Stimulated activated CD8-positive, alpha-beta memory T cell treated with anti-CD3 and anti-CD28 coated beads, Interleukin-2, amount 100 ng/mL, for 1 hour (primary cell): ENCODE results near the gene MLANA.

ENCODE experiments used
- DNase-seq, 2 donors: peaks; one replicate each; pipeline ENCODE4 v3.0.0-alpha.2; 2020; ENCODE audit warnings: low read depth in 2 of 2

Gene MLANA, protein sequence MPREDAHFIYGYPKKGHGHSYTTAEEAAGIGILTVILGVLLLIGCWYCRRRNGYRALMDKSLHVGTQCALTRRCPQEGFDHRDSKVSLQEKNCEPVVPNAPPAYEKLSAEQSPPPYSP

DNA sequence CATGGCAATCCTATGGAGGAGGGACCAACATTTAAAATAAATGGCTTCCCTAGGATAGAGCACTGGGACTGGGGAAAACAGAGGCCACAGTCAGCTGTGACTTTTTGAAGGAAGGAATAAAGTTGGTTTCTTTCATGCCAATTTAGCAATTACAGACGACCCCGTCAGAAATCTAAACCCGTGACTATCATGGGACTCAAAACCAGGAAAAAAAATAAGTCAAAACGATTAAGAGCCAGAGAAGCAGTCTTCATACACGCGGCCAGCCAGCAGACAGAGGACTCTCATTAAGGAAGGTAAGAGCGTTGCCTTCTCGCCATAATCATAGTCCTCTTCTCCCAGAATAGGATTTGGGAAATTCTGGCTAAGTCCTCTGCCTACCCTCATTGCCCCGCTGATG lies at the start of gene MLANA:
MLANA (plus strand) TSS at position 249 of the 400 bp plus-strand sequence. CDS start 1,586 bp downstream, outside the sequence.
- no peak for DNase-seq

DNA sequence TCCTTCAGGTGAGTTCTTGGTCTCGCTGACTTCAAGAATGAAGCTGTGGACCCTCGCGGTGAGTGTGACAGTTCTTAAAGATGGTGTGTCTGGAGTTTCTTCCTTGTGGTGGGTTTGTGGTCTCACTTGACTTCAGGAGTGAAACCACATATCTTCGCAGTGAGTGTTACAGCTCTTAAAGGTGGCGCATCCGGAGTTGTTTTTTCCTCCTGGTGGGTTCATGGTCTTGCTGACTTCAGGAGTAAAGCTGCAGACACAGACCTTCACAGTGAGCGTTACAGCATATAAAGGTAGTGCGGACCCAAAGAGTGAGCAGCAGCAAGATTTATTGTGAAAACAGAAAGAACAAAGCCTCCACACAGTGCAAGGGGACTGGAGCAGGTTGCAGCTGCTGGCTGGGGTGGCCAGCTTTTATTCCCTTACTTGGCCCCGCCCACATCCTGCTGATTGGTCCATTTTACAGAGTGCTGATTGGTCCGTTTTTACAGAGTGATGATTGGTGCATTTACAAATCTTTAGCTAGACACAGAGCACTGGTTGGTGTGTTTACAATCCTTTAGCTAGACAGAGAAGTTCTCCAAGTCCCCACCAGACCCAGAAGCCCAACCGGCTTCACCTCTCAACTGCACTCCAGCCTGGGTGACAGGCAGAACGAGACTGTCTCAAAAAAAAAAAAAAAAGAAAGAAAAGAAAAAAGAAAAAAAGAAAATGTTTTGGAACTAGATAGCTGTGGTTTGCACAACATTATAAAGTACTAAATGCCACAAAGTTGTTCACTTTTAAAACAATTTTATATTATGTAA lies 48.7 kb upstream of the MLANA start:
- peak; percentile 21 to 31 for DNase-seq

DNA sequence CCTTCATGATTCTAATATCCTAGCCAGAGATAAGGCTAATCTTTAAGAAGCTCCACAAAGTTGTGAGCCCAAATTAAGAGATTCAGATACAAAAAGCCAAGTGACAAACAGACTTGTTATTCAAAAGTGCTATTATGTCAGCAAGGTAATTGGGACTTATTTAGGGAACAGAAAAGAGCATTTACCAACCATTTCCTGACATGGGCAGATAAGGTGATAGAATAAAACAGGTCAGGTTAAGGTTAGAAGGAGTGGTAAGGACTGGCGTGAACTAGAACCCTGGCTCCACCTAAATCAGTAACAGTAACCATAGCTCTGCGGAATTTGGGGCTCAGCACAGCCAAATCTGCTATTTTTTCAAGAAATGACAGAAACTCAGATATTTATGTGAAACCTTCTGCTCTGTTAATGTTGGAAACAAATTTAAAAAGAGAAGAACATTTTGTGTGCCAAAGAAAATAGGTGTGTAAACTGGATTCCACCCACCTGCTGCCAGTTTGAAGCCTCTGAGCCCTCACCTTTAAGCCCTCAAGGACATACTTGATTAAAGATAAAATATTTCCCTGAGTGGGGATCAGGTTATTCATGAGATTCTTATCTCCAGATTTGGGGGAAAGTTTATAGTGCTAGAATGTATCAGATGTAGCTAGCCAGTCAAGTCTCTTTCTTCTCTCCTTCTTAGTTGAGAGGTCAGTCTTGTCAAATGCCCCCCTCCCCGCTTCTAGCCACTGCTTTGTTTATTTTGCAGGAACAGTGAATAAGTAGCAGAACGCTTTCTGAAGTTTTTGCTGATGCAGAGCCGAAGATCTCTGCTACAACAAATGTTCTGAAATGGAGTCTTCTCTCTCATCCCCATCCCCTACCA lies 47.5 kb upstream of the MLANA start:
- DNase-seq, result no peak

DNA sequence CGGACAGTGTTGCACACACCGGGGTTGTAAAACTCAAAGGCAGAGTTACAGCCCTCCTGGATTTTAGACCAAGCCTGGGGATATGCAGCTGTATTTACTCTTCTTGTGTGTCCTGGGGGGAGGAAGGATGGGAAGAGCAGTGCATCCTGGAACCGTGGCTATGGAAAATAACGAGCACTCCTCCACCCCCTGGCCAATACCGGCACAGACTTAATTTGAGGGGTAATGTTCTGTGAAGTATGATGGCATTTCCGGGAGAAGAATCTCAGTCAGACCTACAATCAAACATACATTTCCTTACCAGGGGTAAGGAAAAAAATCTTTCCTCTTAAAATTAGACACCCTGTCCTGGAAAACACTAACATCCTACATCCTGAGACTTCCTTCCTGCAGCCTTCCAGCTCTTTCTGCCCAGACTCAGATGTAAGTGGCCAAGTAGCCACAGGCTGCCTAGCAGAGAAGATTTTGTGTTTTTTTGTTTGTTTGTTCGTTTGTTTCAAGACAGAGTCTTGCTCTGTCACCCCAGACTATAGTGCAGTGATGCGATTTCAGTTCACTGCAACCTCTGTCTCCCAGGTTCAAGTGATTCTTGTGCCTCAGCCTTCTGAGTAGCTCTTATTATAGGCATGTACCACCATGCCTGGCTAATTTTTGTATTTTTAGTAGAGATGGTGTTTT lies 46.8 kb upstream of the MLANA start:
- no peak for DNase-seq

DNA sequence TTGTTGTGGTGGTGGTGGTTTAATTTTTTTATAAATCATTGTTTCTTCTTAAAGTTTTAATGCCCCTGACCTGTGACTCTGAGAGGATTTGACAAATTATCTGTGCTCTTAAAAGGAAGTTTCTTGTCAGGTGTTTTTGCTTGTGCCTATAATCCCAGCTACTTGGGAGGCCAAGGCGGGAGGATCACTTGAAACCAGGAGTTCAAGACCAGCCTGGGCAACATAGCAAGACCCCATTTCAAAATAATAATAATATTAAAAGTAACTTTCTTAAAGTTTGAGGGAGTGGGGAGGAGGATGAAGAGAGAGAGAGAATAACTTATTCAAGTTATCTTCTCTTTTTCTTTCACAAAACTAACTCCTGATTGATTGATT lies 45.5 kb upstream of the MLANA start:
- no peak for DNase-seq

DNA sequence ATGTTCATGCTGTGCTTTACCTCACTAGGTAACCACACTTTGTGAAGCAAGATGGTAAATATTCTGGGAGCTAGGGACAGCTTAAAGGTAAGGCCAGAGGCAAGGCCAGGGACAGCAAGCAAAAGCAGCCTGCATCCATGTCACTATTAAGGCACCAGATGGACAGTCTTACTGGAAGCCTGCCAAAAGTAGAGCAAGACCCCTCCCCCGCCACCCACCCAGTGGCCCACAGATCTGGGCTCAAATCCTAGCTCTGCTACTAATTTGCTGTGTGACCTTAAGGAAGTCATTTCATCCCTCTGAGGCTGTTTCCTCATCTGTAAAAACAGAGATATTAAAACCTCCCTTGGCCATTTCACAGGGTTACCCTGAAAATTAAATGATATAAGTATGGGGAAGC lies 44.6 kb upstream of the MLANA start:
- no peak for DNase-seq

DNA sequence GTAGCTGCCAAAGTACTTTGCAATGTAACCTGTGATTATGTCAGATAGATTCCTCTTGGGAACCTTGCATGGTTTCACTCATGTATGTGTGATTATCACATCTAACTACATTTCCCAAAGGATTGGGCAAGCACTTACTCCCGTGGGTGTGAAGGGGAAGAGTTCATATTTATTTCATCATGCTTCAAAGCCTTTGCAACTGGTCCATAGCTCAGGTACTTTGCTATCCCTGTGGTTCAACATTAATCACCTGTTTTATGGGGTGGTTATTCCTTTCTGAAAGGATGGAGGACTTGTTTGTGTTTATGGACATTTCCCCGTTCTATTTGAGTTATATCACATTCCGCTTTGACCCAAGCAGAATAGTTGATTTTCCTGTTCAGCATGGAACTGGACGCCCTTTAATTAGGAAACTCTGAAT lies 44.2 kb upstream of the MLANA start:
- no peak for DNase-seq

DNA sequence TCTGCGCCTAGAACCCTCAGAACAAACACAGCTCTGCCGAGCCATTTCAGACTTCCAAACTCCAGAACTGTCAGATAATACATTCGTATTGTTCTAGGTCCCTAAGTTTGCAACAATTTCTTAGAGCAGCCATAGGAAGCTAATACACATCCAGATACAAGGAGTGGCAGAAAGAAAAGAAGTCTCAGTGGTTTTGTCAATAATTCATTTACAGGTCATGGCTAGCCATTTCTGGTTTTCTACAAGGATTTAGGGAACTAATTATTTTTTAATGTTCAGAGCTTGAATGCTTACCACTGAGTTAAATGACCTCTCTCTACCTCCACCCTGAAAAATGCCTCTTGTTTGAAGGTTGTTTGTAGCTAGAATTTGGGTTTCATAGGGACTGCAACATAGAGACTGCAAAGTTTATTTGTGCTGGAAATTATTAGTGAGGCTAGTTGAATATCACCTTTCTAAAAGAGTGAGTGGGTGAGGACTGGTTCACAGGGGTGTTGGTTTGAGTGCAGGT lies 42.3 kb upstream of the MLANA start:
- no peak for DNase-seq

DNA sequence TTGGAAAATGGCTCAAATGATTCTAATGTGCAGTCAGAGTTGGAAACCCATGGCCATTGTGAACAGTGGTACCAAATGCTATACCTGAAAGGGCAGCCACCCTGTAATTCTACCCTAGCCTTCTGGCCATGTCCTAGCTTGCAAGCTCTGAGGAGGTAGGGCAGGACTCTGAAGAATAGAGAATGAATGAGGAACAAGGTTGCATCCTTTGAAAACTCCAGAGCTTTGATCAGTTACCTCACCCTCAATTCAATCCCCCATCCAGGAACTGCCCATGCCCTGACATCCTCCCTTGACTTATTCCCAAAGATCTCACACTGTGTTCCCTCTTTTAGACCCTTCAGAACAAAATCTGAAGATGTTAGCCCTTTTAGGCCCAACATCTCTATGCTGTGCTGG lies 40.0 kb upstream of the MLANA start:
- no peak for DNase-seq

DNA sequence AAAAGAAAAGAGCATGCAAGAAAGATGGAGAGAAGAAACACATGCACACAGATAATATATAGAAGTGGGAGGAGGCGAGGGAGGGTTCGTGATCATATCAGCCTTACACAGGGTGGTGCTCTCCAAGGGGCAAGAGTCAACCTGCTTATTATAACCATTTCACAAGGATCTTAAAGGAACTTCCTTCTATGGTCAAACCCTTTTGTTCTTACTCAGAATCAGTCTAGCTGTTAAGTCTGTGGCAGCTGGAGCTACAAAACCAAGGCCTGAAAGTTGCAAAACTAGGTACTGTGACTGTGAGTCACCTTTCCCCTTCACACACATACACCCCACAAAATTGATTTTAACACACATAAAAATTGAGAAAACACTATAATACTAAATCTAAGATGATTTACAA lies 39.2 kb upstream of the MLANA start:
- DNase-seq, result no peak

DNA sequence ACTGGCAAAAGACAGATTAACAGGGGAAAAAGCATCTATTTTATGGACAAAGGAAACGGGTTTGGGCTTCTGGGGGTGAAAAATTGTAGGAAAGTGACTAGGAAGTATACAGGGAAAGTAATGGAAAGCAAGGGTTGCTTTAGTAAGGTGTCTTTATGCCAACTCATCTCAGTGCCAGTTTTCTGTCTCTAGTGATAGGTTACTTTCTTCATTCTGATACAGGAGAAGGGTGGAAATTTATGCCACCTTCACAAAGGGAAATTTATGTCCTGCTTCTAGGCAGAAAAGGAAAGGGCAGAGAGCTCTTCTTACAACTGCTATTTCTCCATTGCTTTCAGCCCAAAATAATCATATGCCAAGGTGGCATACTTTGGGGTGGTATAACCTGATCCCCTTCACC lies 37.7 kb upstream of the MLANA start:
- DNase-seq, result no peak

DNA sequence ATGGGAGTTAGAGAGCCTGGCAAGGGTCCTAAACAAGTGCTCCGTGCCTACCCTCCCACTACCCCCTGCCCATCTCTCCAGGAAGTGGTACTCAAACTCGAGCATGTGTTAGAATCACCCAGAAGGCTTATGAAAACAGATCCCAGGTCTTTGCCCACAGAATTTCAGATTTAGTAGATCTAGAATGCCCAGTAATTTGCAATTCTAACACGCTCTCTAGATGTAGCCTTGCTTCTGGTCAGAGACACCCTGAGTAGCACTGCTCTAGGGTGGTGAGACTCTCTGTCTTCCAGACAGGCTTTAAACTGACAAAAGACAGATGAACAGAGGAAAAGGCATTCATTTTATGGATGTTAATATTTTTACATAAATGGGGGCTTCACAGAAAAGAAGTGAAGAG lies 37.1 kb upstream of the MLANA start:
- no peak for DNase-seq

DNA sequence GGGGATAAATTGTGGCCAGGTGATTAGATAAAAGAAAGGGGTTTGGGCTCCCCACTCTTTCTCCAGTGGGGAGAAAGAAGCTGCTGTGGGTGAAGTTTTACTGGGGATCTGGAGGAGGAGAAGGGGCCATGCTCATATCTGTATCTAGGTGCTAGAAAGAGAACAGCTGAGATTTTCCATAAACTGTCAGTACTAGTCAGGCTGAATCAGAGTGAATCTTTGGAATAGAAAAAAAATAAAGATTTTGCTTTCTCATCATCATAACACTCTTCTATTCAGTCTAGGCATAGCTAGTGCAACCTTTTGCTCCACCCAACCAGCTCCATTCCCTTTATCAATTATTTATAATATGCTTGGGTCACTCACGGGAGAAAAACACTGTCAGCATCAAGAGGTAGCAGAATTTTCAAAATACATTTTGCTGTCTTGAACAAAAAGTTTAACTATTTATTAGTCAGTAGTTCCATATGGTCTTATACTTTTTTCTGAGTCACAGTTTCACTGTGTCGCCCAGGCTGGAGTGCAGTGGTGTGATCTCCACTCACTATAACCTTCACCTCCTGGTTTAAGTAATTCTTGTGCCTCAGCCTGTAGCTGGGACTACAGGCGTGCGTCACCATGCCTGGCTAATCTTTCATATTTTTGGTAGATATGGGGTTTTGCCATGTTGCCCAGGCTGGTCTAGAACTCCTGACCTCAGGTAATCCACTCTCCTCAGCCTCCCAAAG lies 36.5 kb upstream of the MLANA start:
- DNase-seq, result no peak

DNA sequence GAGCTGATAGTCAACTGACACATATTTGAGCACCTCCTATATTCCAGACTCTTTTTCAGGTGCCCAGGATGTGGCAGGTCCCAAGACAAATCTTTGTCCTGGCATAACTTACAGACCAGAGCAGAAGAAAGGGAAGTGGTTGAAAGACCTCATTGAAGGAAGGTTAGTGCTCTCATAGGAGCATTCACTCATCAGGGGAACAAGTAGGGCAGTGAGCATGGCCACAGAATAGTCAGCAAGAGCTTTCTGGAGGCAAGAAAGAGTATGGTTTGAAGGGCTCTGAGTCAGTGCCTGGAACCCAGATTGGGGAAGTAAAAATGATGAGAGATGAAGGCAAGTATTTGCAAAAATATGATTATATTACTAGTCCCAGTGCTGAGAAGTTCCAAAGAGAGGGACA lies 32.8 kb upstream of the MLANA start:
- DNase-seq, result no peak

DNA sequence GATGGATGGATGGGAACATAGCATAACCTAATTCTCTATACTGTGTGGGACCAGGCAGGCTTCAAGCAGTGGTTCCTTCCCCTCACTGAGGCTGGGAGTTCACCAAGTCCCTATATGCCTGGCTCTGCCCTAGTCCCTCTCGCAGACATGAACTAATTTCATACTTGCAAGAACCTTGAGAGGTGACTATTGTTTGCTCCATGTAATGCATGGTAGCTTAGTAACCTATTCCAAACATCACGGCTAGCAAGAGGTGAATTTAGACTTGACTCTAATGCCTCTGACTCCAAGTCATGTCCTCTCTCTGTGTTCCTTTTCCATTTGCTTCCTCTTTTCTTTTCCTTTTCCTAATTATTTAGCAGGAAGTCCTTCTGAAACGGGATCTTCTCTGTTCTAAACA lies 31.9 kb upstream of the MLANA start:
- DNase-seq, result no peak

DNA sequence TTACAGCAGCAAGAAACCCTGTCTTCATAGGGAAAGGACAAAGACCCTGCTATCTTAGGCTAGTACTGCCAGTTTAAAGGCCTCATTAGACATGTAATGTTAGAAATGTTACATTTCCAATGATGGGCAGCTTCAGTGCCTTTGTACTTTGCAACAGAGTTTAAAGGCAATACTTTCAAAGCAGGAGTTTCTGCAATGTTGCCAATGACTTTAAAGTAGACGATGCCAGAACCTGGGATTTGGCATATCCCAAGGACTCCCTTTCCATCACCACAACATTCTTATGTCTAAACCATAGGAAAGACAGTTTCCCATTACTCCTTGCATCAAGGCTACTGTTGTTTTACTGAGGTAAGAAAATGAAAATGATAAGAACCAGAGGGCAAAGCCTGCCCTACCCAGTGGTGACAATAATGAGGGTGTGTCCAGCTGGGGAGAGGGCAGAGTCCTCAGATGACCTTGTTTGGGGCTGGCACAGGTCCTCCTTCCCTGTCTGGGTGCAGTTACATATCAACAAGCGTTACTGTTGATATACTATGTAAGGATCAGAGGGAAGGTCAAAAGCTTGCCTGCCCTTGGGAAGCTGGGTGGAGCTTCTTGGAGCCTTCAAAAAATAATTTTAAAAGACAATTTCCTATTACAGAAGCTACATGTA lies 27.5 kb upstream of the MLANA start:
- DNase-seq, result no peak

DNA sequence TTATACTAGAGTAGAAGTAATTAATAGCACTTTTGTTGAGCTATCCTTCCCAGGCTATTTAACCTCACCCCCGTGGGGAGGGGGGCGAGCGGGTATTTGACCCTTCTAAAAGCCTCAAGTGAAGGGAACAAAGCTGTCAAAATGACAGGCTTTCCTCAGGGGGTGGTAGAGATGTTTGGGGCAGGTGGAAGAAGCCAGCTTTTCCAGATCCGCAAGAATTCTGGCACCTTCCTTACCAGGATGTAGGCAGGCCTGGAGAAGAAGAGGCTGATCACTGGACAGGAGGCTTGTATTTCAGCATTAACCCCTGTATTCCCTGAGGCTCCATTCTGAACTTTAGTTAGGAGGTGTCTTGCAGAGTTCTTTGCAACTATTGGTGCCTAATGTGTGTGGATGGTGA lies 26.2 kb upstream of the MLANA start:
- DNase-seq, result no peak

DNA sequence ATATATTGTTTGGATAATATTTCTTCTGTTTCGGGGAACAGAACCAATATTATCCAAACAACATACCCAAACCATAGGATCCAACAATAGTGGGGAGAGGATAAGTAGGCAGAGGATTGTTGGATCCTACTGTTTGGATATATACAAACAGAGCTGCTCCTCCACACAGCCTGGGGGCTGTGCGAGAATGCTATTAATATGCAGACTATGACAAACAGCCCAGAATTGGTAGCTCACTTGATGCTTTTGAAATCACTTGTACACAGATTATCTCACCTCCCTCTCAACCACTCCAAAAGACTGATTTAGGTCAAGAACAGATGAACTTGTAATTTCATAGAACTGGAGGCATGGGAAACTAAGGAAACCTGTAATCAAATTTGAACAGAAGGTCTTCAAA lies 24.4 kb upstream of the MLANA start:
- DNase-seq, result no peak

DNA sequence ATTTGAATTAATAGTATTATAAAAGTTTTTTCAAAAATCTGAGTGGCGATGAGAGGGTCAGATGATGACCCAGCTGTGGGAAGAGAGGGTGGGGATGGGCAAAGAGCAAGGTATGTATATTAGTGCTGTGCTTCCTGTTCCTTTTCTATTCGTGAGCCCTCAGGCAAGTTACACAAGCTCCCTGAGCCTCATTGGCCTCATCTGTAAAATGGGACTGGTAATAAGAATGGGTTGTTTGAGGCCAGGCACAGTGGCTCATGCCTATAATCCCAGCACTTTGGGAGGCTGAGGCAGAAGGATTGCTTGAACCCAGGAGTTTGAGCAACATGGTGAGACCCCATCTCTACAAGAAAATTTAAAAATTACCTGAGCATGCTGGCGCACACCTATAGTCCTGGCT lies 24.0 kb upstream of the MLANA start:
- DNase-seq, result no peak

DNA sequence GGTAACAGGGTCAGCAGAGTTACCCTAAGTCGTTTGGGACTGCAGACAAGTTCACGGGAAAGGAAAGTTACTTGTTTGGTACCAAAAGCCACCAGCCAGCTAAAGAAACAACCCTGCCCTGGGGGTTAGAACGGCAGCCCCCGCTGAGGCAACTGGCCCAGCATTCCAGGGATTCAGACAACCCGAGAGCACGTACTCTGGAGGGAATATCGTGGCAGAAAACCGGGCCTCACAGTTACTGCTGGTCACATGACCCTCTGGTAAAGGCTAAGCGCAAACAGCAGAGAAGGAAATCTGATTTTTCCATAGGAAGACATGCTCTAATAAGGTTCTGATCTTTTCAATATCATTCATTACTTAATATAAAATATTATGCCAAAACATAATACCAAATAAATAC lies 22.5 kb upstream of the MLANA start:
- no peak for DNase-seq
